ENCODE measurements around the gene PTBP3.
"Not testable (repeated sequence)": the region's sequence is repeated elsewhere in the genome, so short reads cannot be mapped to it uniquely, and the experiment has no call there.

PTBP3 gene

GRCh38 chr9:112379177-112380101 is 46.0 kb upstream of the PTBP3 start:
- peak; percentile 25; the same call in 1 of the 2 replicates for TF ChIP-seq MYC (IDR thresholded peaks at IDR 0.05; ENCODE audit: low read depth, low read length)
- peak; percentile 40 for TF ChIP-seq MAX (IDR thresholded peaks at IDR 0.05; ENCODE audit: low read depth, low read length)
- peak; percentile 83 for TF ChIP-seq POLR2A (IDR thresholded peaks at IDR 0.05; ENCODE audit: extremely low read depth, insufficient read length)
- TF ChIP-seq CTCF (IDR thresholded peaks at IDR 0.05; ENCODE audit: low read depth, low read length), result no peak
- peak; percentile 98 for DNase-seq (ENCODE audit: low read depth)
- H3K4me3 ChIP-seq (ENCODE audit: low read depth, low read length), result peak overlapping the region; percentile 94

- no peak for DNase-seq (ENCODE audit: low read depth)
- peak overlapping the region; percentile 94 for H3K4me3 ChIP-seq (ENCODE audit: low read depth, low read length)
- TF ChIP-seq POLR2A (IDR thresholded peaks at IDR 0.05; ENCODE audit: extremely low read depth, insufficient read length) (no peak), CTCF (IDR thresholded peaks at IDR 0.05; ENCODE audit: low read depth, low read length) (no peak), MAX (IDR thresholded peaks at IDR 0.05; ENCODE audit: low read depth, low read length) (no peak), MYC (IDR thresholded peaks at IDR 0.05; ENCODE audit: low read depth, low read length) (no peak)
Measured at GRCh38 chr9:112378328-112379176, 45.1 kb upstream of the PTBP3 start.

- H3K4me3 ChIP-seq (ENCODE audit: low read depth, low read length), result peak overlapping the region; percentile 94
- TF ChIP-seq MYC (IDR thresholded peaks at IDR 0.05; ENCODE audit: low read depth, low read length) (no peak), POLR2A (IDR thresholded peaks at IDR 0.05; ENCODE audit: extremely low read depth, insufficient read length) (no peak), CTCF (IDR thresholded peaks at IDR 0.05; ENCODE audit: low read depth, low read length) (no peak)
- DNase-seq (ENCODE audit: low read depth), result no peak
Measured at GRCh38 chr9:112377684-112378327, 44.4 kb upstream of the PTBP3 start.

- DNase-seq (ENCODE audit: low read depth), result no peak
- H3K4me3 ChIP-seq (ENCODE audit: low read depth, low read length), result peak overlapping the region; percentile 94
- TF ChIP-seq POLR2A (IDR thresholded peaks at IDR 0.05; ENCODE audit: extremely low read depth, insufficient read length), result no peak
- no peak for TF ChIP-seq MAX (IDR thresholded peaks at IDR 0.05; ENCODE audit: low read depth, low read length)
- no peak for TF ChIP-seq MYC (IDR thresholded peaks at IDR 0.05; ENCODE audit: low read depth, low read length)
- TF ChIP-seq CTCF (IDR thresholded peaks at IDR 0.05; ENCODE audit: low read depth, low read length), result no peak
Measured at GRCh38 chr9:112377087-112377486, 43.7 kb upstream of the PTBP3 start.

- no peak for TF ChIP-seq MAX (IDR thresholded peaks at IDR 0.05; ENCODE audit: low read depth, low read length)
- no peak for TF ChIP-seq MYC (IDR thresholded peaks at IDR 0.05; ENCODE audit: low read depth, low read length)
- TF ChIP-seq CTCF (IDR thresholded peaks at IDR 0.05; ENCODE audit: low read depth, low read length), result no peak
- TF ChIP-seq POLR2A (IDR thresholded peaks at IDR 0.05; ENCODE audit: extremely low read depth, insufficient read length), result no peak
- DNase-seq (ENCODE audit: low read depth), result no peak
- no peak overlapping the region for H3K4me3 ChIP-seq (ENCODE audit: low read depth, low read length)
Measured at GRCh38 chr9:112375361-112375760, 41.9 kb upstream of the PTBP3 start.

- H3K4me3 ChIP-seq (ENCODE audit: low read depth, low read length); DNase-seq (ENCODE audit: low read depth): not testable (repeated sequence)
Measured at GRCh38 chr9:112374232-112374631, 40.8 kb upstream of the PTBP3 start.

- DNase-seq (ENCODE audit: low read depth); H3K4me3 ChIP-seq (ENCODE audit: low read depth, low read length): not testable (repeated sequence)
Measured at GRCh38 chr9:112373666-112374065, 40.2 kb upstream of the PTBP3 start.

Data from NB4 (cell line).